K562 (cell line): ENCODE results near the gene CCDC102B. TPM values are rescaled to one million over a fixed set of nuclear protein-coding genes. Genes with fewer than 3 reads are reported as not detected.

Source experiments
- ATAC-seq: fragments of 200-7000 bp; cut with Tn5 transposase; 3 replicates; pipeline ENCODE4 v1.9.1; 2020; ENCODE audit warnings: moderate library complexity
- BruUV-seq: library from RNA; stranded (reverse); fragments of 400-500 nt; replicated peaks from 2 replicates; lab custom pipeline; 2021; lab: Mats Ljungman, UMichigan
- CTCF ChIA-PET: fragments of 300-600 bp; formaldehyde crosslinking; extraction: SDS; loops from one replicate; lab custom pipeline; 2021; ENCODE audit warnings: low intra/inter-chr PET ratio; lab: Yijun Ruan, JAX
- POLR2A ChIA-PET: fragments of 300-600, 350-650 bp; sonication (Branson Sonifier 250); formaldehyde crosslinking; extraction: SDS; loops from one replicate; lab custom pipeline; 2021; ENCODE audit warnings: antibody characterized with exemption, inconsistent platforms; lab: Yijun Ruan, JAX
- DNase-seq, 4 experiments: peaks; one replicate each; pipeline versions ENCODE4 v3.0.0 to v3.0.0-alpha.2; 2011 to 2018; ENCODE audit warnings: low spot score in 3 of 4, mixed read lengths in 3 of 4; ENCODE audit errors: extremely low read depth in 1 of 4
- FAIRE-seq: peaks from 2 replicates; lab custom pipeline; 2011; peaks lifted over from hg19 to GRCh38; lab: Jason Lieb, UNC
- H2AFZ ChIP-seq: 2 replicates; pipeline ENCODE4 v1.6.0; 2011; ENCODE audit warnings: low read depth, low read length, control low read depth, inconsistent platforms
- H3K27ac ChIP-seq: fragments of 200-600 bp; 3 replicates; pipeline ENCODE4 v1.8.0; 2011; ENCODE audit warnings: low read depth, mild to moderate bottlenecking, control low read depth, inconsistent platforms, low read length, moderate library complexity, mixed read lengths; ENCODE audit errors: extremely low read depth
- H3K27me3 ChIP-seq, 2 experiments: fragments of 300-600 bp in 1 of 2; 2 replicates in 1 of 2; 3 replicates in 1 of 2; pipeline versions ENCODE4 v1.6.0 to v1.8.0; 2011; ENCODE audit warnings: inconsistent platforms in 2 of 2, low read length in 2 of 2, mild to moderate bottlenecking in 1 of 2, mixed read lengths in 1 of 2, moderate library complexity in 1 of 2; ENCODE audit not compliant: control insufficient read depth in 2 of 2, insufficient read depth in 2 of 2
- H3K36me3 ChIP-seq: fragments of 300-600 bp; 3 replicates; pipeline ENCODE4 v1.8.0; 2011; ENCODE audit warnings: mild to moderate bottlenecking, low read length, inconsistent platforms; ENCODE audit not compliant: control insufficient read depth, insufficient read depth
- H3K4me1 ChIP-seq, 2 experiments: fragments of 200-600 bp in 1 of 2; replicated peaks in 1 of 2; 2 replicates in 1 of 2; 3 replicates in 1 of 2; pipeline versions ENCODE4 v1.5.1 to v1.8.0; 2011; ENCODE audit warnings: inconsistent platforms in 2 of 2, low read length in 2 of 2, mild to moderate bottlenecking in 1 of 2, mixed read lengths in 1 of 2, moderate library complexity in 1 of 2; ENCODE audit not compliant: control insufficient read depth in 2 of 2, insufficient read depth in 2 of 2
- H3K4me2 ChIP-seq: 2 replicates; pipeline ENCODE4 v1.6.1; 2011; ENCODE audit warnings: low read length, control low read depth, inconsistent platforms, mixed read lengths; ENCODE audit not compliant: insufficient read depth
- H3K4me3 ChIP-seq: fragments of 200-600 bp; sonication (generic), shearing (Covaris generic); 2 replicates; pipeline ENCODE4 v1.5.1; 2016; ENCODE audit warnings: control low read depth, inconsistent platforms
- H3K79me2 ChIP-seq: fragments of 200-600 bp; 3 replicates; pipeline ENCODE4 v1.8.0; 2011; ENCODE audit warnings: low read length, inconsistent platforms; ENCODE audit not compliant: control insufficient read depth, insufficient read depth
- H3K9ac ChIP-seq, 2 experiments: 2 replicates each; pipeline versions ENCODE4 v1.6.0 to v1.6.1; 2011; ENCODE audit warnings: low read depth in 2 of 2, low read length in 2 of 2, control low read depth in 1 of 2, inconsistent platforms in 1 of 2, mild to moderate bottlenecking in 1 of 2, mixed read lengths in 1 of 2; ENCODE audit not compliant: insufficient read depth in 1 of 2
- H3K9me1 ChIP-seq: one replicate; pipeline ENCODE4 v1.6.0; 2011; ENCODE audit warnings: inconsistent platforms, mild to moderate bottlenecking, low read length, moderate library complexity; ENCODE audit not compliant: control insufficient read depth, insufficient read depth
- H3K9me3 ChIP-seq: replicated peaks from 2 replicates; pipeline ENCODE4 v1.5.1; 2011; ENCODE audit warnings: low read depth, low read length, inconsistent platforms; ENCODE audit not compliant: control insufficient read depth, insufficient read depth
- H4K20me1 ChIP-seq: replicated peaks from 2 replicates; pipeline ENCODE4 v1.6.1; 2011; ENCODE audit warnings: low read length, inconsistent platforms, mixed read lengths; ENCODE audit not compliant: control insufficient read depth, insufficient read depth
- CBX3 ChIP-seq, 2 experiments: IDR thresholded peaks; 1 replicate in 1 of 2; 2 replicates in 1 of 2; pipeline ENCODE4 v1.6.1; 2012; ENCODE audit warnings: inconsistent platforms in 2 of 2, low read length in 2 of 2, borderline replicate concordance in 1 of 2, control low read depth in 1 of 2
- CBX5 ChIP-seq: IDR thresholded peaks from 2 replicates; pipeline ENCODE4 v1.6.1; 2014; ENCODE audit warnings: low read depth, borderline replicate concordance
- CREBBP ChIP-seq: IDR thresholded peaks from one replicate; pipeline ENCODE4 v1.6.1; 2012; ENCODE audit warnings: low read depth, mild to moderate bottlenecking, control low read depth, inconsistent platforms, low read length
- EHMT2 ChIP-seq: fragments of 450-650 bp; IDR thresholded peaks from 2 replicates; pipeline ENCODE4 v1.6.1; 2018; ENCODE audit warnings: antibody characterized with exemption
- FOSL1 ChIP-seq: fragments of 200-800 bp; sonication (Bioruptor generic); conservative IDR thresholded peaks from 2 replicates; pipeline ENCODE4 v1.6.1; 2016; ENCODE audit warnings: missing genetic modification characterization, missing compliant biosample characterization
- KLF6 ChIP-seq: fragments of 250-450 bp; sonication (Bioruptor Pico); IDR thresholded peaks from 2 replicates; pipeline ENCODE4 v1.4.0; 2020; ENCODE audit warnings: mild to moderate bottlenecking, moderate library complexity, borderline replicate concordance
- MEIS2 ChIP-seq: fragments of 450-650 bp; IDR thresholded peaks from 2 replicates; pipeline ENCODE4 v1.6.1; 2014; ENCODE audit warnings: mild to moderate bottlenecking; ENCODE audit not compliant: partially characterized antibody
- OTX1 ChIP-seq: fragments of 450-650 bp; formaldehyde crosslinking; IDR thresholded peaks from 2 replicates; pipeline ENCODE4 v1.4.0; 2022; ENCODE audit warnings: mild to moderate bottlenecking
- POLR2G ChIP-seq: fragments of 200-400 bp; formaldehyde crosslinking; IDR thresholded peaks from 2 replicates; pipeline ENCODE4 v1.6.1; 2017; ENCODE audit warnings: low read depth, mild to moderate bottlenecking, antibody characterized with exemption, low read length, moderate library complexity
- POLR3G ChIP-seq: IDR thresholded peaks from 2 replicates; pipeline ENCODE4 v1.6.1; 2011; ENCODE audit not compliant: insufficient read length, insufficient replicate concordance; ENCODE audit errors: extremely low read depth
- RBM15 ChIP-seq: fragments of 200-400 bp; formaldehyde crosslinking; IDR thresholded peaks from 2 replicates; pipeline ENCODE4 v1.6.1; 2018; ENCODE audit warnings: mild to moderate bottlenecking, low read length, moderate library complexity; ENCODE audit not compliant: insufficient read depth
- SMAD2 ChIP-seq: fragments of 150-350 bp; IDR thresholded peaks from 2 replicates; pipeline ENCODE4 v1.6.1; 2014; ENCODE audit warnings: low read depth, mild to moderate bottlenecking, low read length
- STAG1 ChIP-seq: sonication (generic); formaldehyde crosslinking; IDR thresholded peaks from 2 replicates; pipeline ENCODE4 v1.5.0; 2020; ENCODE audit warnings: missing genetic modification reagents, borderline replicate concordance
- TCFL5 ChIP-seq: fragments of 250-450 bp; sonication (Bioruptor Pico); conservative IDR thresholded peaks from 2 replicates; pipeline ENCODE4 v1.6.1; 2021; ENCODE audit warnings: mild to moderate bottlenecking, moderate library complexity, matching md5 sums
- TEAD1 ChIP-seq, 2 experiments: fragments of 450-650 bp in 1 of 2; sonication (generic) in 1 of 2; formaldehyde crosslinking; IDR thresholded peaks; 2 replicates each; pipeline versions ENCODE4 v1.4.0 to v1.8.0; 2020 to 2022; ENCODE audit warnings: mild to moderate bottlenecking in 2 of 2, missing genetic modification reagents in 1 of 2
- TOE1 ChIP-seq, 2 experiments: fragments of 450-650 bp in 1 of 2; sonication (generic) in 1 of 2; formaldehyde crosslinking in 1 of 2; IDR thresholded peaks; 2 replicates each; pipeline versions ENCODE4 v1.7.1 to v1.8.0; 2016 to 2022; ENCODE audit warnings: borderline replicate concordance in 2 of 2, mild to moderate bottlenecking in 2 of 2, antibody characterized with exemption in 1 of 2, inconsistent platforms in 1 of 2, low read depth in 1 of 2, missing genetic modification reagents in 1 of 2, moderate library complexity in 1 of 2
- XRCC5 ChIP-seq: fragments of 200-400 bp; formaldehyde crosslinking; IDR thresholded peaks from 2 replicates; pipeline ENCODE4 v1.6.1; 2017; ENCODE audit warnings: low read depth, mild to moderate bottlenecking, low read length
- ZNF436 ChIP-seq: fragments of 250-450, 450-650 bp; sonication (Bioruptor Pico); formaldehyde crosslinking; IDR thresholded peaks from 2 replicates; pipeline ENCODE4 v1.7.0; 2020; ENCODE audit warnings: mild to moderate bottlenecking
- ZNF76 ChIP-seq: fragments of 250-450 bp; sonication (Bioruptor Pico); IDR thresholded peaks from 2 replicates; pipeline ENCODE4 v1.4.0; 2020; ENCODE audit warnings: mild to moderate bottlenecking, moderate library complexity, borderline replicate concordance
- WGBS: fragments of 100-300 bp; shearing (Covaris generic); methylation state at CpG from one replicate; pipeline ENCODE4 v1.1.6; 2016; ENCODE audit warnings: low coverage, mixed read lengths; ENCODE audit not compliant: insufficient coverage; ENCODE audit errors: missing lambda C conversion rate; 5-methylcytosine and 5-hydroxymethylcytosine counted together
- in situ Hi-C: fragments of 300-500 bp; cut with MboI; formaldehyde crosslinking; loops from 4 replicates; pipeline ENCODE4 v1.15.0; 2018; ENCODE audit warnings: inconsistent platforms, mixed read lengths
- intact Hi-C: fragments of 100-400 bp; cut with micrococcal nuclease; formaldehyde crosslinking; loops from 2 replicates; pipeline ENCODE4 v1.14.2; 2022
- polyA plus RNA-seq, 8 experiments: library from polyadenylated mRNA; depleted of rRNA in 4 of 8; stranded (reverse) in 5 of 8; unstranded in 3 of 8; fragments of >200 nt; fragmentation: Nextera tagmentation in 2 of 8; fragmentation: Illumina TruSeq in 1 of 8; extraction: Ambion mirVana in 2 of 8; extraction: Trizol in 1 of 8; gene quantifications; 2 replicates each; pipeline versions ENCODE4 v1.2.1 to v1.2.3, GENCODE V29; 2011 to 2014; ENCODE audit warnings: inconsistent platforms in 1 of 8, missing spikeins in 1 of 8
- total RNA-seq, 7 experiments: library from RNA; depleted of rRNA in 6 of 7; stranded (reverse); fragments of >200 nt in 6 of 7; fragmentation: Illumina TruSeq in 2 of 7; extraction: Trizol in 2 of 7; gene quantifications; 2 replicates each; pipeline versions ENCODE4 v1.2.1 to v1.2.3, GENCODE V29; 2011 to 2021; ENCODE audit warnings: low replicate concordance in 1 of 7

The CCDC102B gene
- total and polyA plus RNA-seq, 9 of the 15 experiments (the other 6 are each of a cell fraction or from before 2014, with no cell fraction given), result 0.18 to 1.5 (median 0.73) TPM

DNA sequence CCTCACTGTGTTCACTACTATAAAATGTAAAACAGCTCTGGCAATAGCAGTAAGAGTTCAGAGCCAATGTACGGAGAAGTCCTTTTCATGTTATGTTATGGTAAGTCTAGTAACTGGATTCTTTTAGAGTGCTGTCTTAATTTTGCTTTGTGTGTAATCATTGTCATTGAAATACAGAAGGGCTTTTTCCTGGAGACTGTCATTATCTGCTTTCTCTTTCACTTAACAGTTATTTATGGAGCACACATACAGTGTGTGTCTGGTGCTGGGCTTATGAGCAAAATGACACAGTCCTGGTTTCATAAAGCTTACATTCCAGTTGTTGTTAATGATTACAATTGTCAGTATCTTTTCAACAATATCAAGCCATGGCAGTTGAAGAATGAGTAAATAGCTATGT is 95.5 kb downstream of the CCDC102B start:
- TF ChIP-seq RBM15 (no peak), TOE1 (IDR thresholded peaks at IDR 0.05; ENCODE audit: borderline replicate concordance) (no peak), TOE1 (CRISPR knock-in tag; IDR thresholded peaks at IDR 0.05; ENCODE audit: borderline replicate concordance, low read depth) (no peak), TCFL5 (CRISPR knock-in tag) (no peak), CBX5 (no peak)
- ChIA-PET POLR2A (no interaction called here), CTCF (no interaction called here)
- H3K9ac ChIP-seq, result no peak overlapping the region
- H3K9me3 ChIP-seq, result 0 out of 2 replicates have a peak, but pooled peaks cover 1% of the 10 kb centered on the region
- no peaks in the 10 kb centered on the region for H4K20me1 ChIP-seq
- DNase-seq (no peak), ATAC-seq (no peak), FAIRE-seq (no peak)
- H3K27me3 ChIP-seq, result no peaks in the 10 kb centered on the region
- H3K4me1 ChIP-seq, result no peaks in the 10 kb centered on the region
- no peaks in the 10 kb centered on the region for H3K36me3 ChIP-seq
- H2AFZ ChIP-seq, result no peak overlapping the region
- intact Hi-C loops (no loop called here), in situ Hi-C loops (no loop called here)
- H3K9me1 ChIP-seq, result no peaks in the 10 kb centered on the region
- H3K27ac ChIP-seq, result no peak overlapping the region
- BruUV-seq, result no TSS peak
- no peak overlapping the region for H3K4me3 ChIP-seq
- no peaks in the 10 kb centered on the region for H3K79me2 ChIP-seq
- H3K4me2 ChIP-seq, result no peak overlapping the region
- WGBS, result 5% methylated on average over 1 of the region's 1 CpG

DNA sequence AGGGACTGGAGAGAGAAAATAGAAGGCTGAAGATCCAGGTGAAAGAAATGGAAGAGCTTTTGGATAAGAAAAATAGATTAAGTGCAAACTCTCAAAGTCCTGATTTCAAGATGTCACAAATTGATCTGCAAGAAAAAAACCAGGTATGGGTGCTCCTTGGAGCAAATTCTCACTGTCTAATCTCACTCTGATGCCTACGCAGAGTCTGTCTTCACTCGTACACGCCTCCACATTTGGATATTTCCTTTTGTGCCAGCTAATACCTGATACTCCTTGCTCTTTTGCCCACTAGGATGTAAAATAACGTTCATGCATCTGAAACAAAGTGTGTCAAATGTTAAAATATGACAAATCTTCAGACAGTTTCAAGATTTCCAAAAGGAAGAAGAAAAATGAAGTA is 99.4 kb downstream of the CCDC102B start:
- Histone ChIP-seq H2AFZ (no peak overlapping the region), H3K4me3 (no peak overlapping the region), H3K27ac (no peak overlapping the region), H3K9me3 (no peaks in the 10 kb centered on the region), H3K27me3 (no peaks in the 10 kb centered on the region), H3K36me3 (no peaks in the 10 kb centered on the region), H3K79me2 (no peaks in the 10 kb centered on the region), H4K20me1 (no peaks in the 10 kb centered on the region), H3K4me1 (no peaks in the 10 kb centered on the region), H3K4me2 (no peak overlapping the region), H3K9ac (no peak overlapping the region), H3K9me1 (no peaks in the 10 kb centered on the region)
- intact Hi-C loops (no loop called here), in situ Hi-C loops (no loop called here)
- no peak for FAIRE-seq
- BruUV-seq, result no TSS peak
- 0% methylated on average over 4 of the region's 4 CpGs for WGBS
- CTCF ChIA-PET, result no interaction called here
- POLR2A ChIA-PET, result no interaction called here
- no peak for ATAC-seq
- no peak for DNase-seq
- TF ChIP-seq CREBBP (no peak), XRCC5 (no peak), SMAD2 (no peak), FOSL1 (tag) (no peak), OTX1 (no peak), TEAD1 (CRISPR knock-in tag; IDR thresholded peaks at IDR 0.05) (no peak), POLR3G (no peak), MEIS2 (no peak), EHMT2 (no peak), CBX3 (IDR thresholded peaks at IDR 0.05; ENCODE audit: borderline replicate concordance in 1 of 2, low read length in 2 of 2) (no peak), POLR2G (no peak), ZNF76 (CRISPR knock-in tag) (no peak), STAG1 (CRISPR knock-in tag) (no peak), ZNF436 (CRISPR knock-in tag) (no peak), KLF6 (no peak)
